A673 (cell line): ENCODE measurements around the gene CLK3. TPM values are rescaled to one million over a fixed set of nuclear protein-coding genes. Genes with fewer than 3 reads are reported as not detected.

Experiments used
- BruUV-seq: library from RNA; stranded (reverse); fragments of 400-500 nt; replicated peaks from 2 replicates; lab custom pipeline; 2021; lab: Mats Ljungman, UMichigan
- CTCF ChIA-PET: fragments of 300-600 bp; sonication (Branson Sonifier 250); formaldehyde crosslinking; loops from one replicate; lab custom pipeline; 2022; ENCODE audit warnings: antibody characterized with exemption; lab: Charles Lee
- POLR2A ChIA-PET: fragments of 300-600 bp; sonication (Branson Sonifier 250); formaldehyde crosslinking; loops from one replicate; lab custom pipeline; 2022; ENCODE audit warnings: antibody characterized with exemption; ENCODE audit not compliant: low non-redundant PET; lab: Charles Lee
- DNase-seq: peaks from one replicate; pipeline ENCODE4 v3.0.0-alpha.2; 2015; ENCODE audit warnings: low spot score
- H3K27ac ChIP-seq: fragments of 200-600 bp; sonication (generic); 2 replicates; pipeline ENCODE4 v1.5.1; 2016; ENCODE audit warnings: mixed run types, low read depth, mild to moderate bottlenecking, mixed read lengths, antibody characterized with exemption, low read length; ENCODE audit not compliant: poor library complexity, severe bottlenecking
- H3K27me3 ChIP-seq: fragments of 200-600 bp; sonication (generic); replicated peaks from 2 replicates; pipeline ENCODE4 v1.6.1; 2017; ENCODE audit warnings: mixed run types, low read depth, mild to moderate bottlenecking, mixed read lengths, antibody characterized with exemption, low read length; ENCODE audit not compliant: insufficient read depth, poor library complexity
- H3K36me3 ChIP-seq: fragments of 200-600 bp; sonication (generic); 2 replicates; pipeline ENCODE4 v1.6.1; 2016; ENCODE audit warnings: mixed run types, mild to moderate bottlenecking, mixed read lengths, antibody characterized with exemption, low read length; ENCODE audit not compliant: insufficient read depth, poor library complexity, severe bottlenecking
- H3K4me1 ChIP-seq: fragments of 200-600 bp; sonication (generic); 2 replicates; pipeline ENCODE4 v1.6.1; 2017; ENCODE audit warnings: mixed run types, mild to moderate bottlenecking, mixed read lengths, antibody characterized with exemption, low read length; ENCODE audit not compliant: insufficient read depth, poor library complexity, severe bottlenecking
- H3K4me3 ChIP-seq: fragments of 200-600 bp; sonication (generic); 2 replicates; pipeline ENCODE4 v1.5.1; 2016; ENCODE audit warnings: low read depth, mixed run types, mild to moderate bottlenecking, mixed read lengths, low read length; ENCODE audit not compliant: poor library complexity, severe bottlenecking
- H3K9me3 ChIP-seq: fragments of 200-600 bp; sonication (generic); 2 replicates; pipeline ENCODE4 v1.6.1; 2016; ENCODE audit warnings: mixed run types, low read depth, mild to moderate bottlenecking, mixed read lengths, antibody characterized with exemption, low read length; ENCODE audit not compliant: poor library complexity, severe bottlenecking
- CTCF ChIP-seq: fragments of 300-800, 200-600 bp; sonication (generic); conservative IDR thresholded peaks from 2 replicates; pipeline ENCODE4 v1.5.1; 2017; ENCODE audit warnings: low read depth, mild to moderate bottlenecking, antibody characterized with exemption, low read length, moderate library complexity, mixed read lengths
- EZH2 ChIP-seq: fragments of 200-600 bp; sonication (generic); IDR thresholded peaks from 2 replicates; pipeline ENCODE4 v1.6.1; 2017; ENCODE audit warnings: borderline replicate concordance, low read depth, mild to moderate bottlenecking, mixed read lengths, antibody characterized with exemption, low read length; ENCODE audit not compliant: poor library complexity, severe bottlenecking
- intact Hi-C: fragments of 100-400 bp; cut with micrococcal nuclease; formaldehyde crosslinking; loops from one replicate; pipeline ENCODE4 v1.10.0; 2022; ENCODE audit not compliant: unreplicated experiment
- total RNA-seq: library from RNA; stranded (reverse); gene quantifications from 2 replicates; pipeline ENCODE4 v1.2.3, GENCODE V29; 2021

CLK3 gene
- total RNA-seq, 1 experiment from 2014 or later: 66.8 TPM

- no TSS peak for BruUV-seq
- Histone ChIP-seq H3K4me3 (no peak overlapping the region), H3K27ac (no peak overlapping the region), H3K4me1 (no peaks in the 10 kb centered on the region), H3K9me3 (no peaks in the 10 kb centered on the region), H3K36me3 (no peaks in the 10 kb centered on the region), H3K27me3 (no peaks in the 10 kb centered on the region)
- no peak for TF ChIP-seq CTCF
- no peak for TF ChIP-seq EZH2
- intact Hi-C loops: no loop called here
- POLR2A ChIA-PET: no interaction called here
- no peak for DNase-seq
- CTCF ChIA-PET: no interaction called here
Observed at GRCh38 chr15:74663303-74664027, 47.8 kb downstream of the CLK3 start.

GRCh38 chr15:74664028-74664616 is 48.5 kb downstream of the CLK3 start:
- ChIA-PET POLR2A (no interaction called here), CTCF (no interaction called here)
- Histone ChIP-seq H3K9me3 (no peaks in the 10 kb centered on the region), H3K27me3 (no peaks in the 10 kb centered on the region), H3K4me3 (no peak overlapping the region), H3K36me3 (no peaks in the 10 kb centered on the region), H3K4me1 (no peaks in the 10 kb centered on the region), H3K27ac (no peak overlapping the region)
- TF ChIP-seq CTCF (no peak), EZH2 (no peak)
- intact Hi-C loops: no loop called here
- no TSS peak for BruUV-seq
- DNase-seq: no peak

GRCh38 chr15:74664670-74665069 is 49.0 kb downstream of the CLK3 start:
- TF ChIP-seq CTCF (no peak), EZH2 (no peak)
- intact Hi-C loops: no loop called here
- BruUV-seq: no TSS peak
- no peaks in the 10 kb centered on the region for H3K4me1 ChIP-seq
- H3K27me3 ChIP-seq: no peaks in the 10 kb centered on the region
- POLR2A ChIA-PET: no interaction called here
- no peak overlapping the region for H3K27ac ChIP-seq
- no peak overlapping the region for H3K4me3 ChIP-seq
- no peaks in the 10 kb centered on the region for H3K36me3 ChIP-seq
- no peaks in the 10 kb centered on the region for H3K9me3 ChIP-seq
- DNase-seq: no peak
- CTCF ChIA-PET: no interaction called here
